Stimulated activated effector memory CD8-positive, alpha-beta T cell treated with anti-CD3 and anti-CD28 coated beads, Interleukin-12 subunit alpha, Interleukin-12 subunit beta, amount 100 ng/mL, for 72 hours (primary cell): ENCODE measurements around the gene DNAL1.
A peak's percentile ranks its signal among the peaks of the same experiment; 100 is the strongest.
"Not testable (repeated sequence)": the region's sequence is repeated elsewhere in the genome, so short reads cannot be mapped to it uniquely, and the experiment has no call there.

Experiments
- ATAC-seq: fragments of 150-1000 bp; cut with Tn5 transposase; 2 replicates; pipeline ENCODE4 v1.10.0; 2021
- DNase-seq, 2 donors: peaks; one replicate each; pipeline ENCODE4 v3.0.0; 2021 to 2022; ENCODE audit warnings: low spot score in 2 of 2
- H3K27ac Mint-ChIP-seq: one replicate; pipeline ENCODE4 v1.8.0; 2022; ENCODE audit warnings: mild to moderate bottlenecking, mixed read lengths
- H3K36me3 Mint-ChIP-seq: one replicate; pipeline ENCODE4 v1.8.0; 2022; ENCODE audit warnings: mild to moderate bottlenecking, mixed read lengths
- H3K4me1 Mint-ChIP-seq: one replicate; pipeline ENCODE4 v1.8.0; 2022; ENCODE audit warnings: mixed read lengths
- H3K4me3 Mint-ChIP-seq: one replicate; pipeline ENCODE4 v1.8.0; 2022; ENCODE audit warnings: mild to moderate bottlenecking, mixed read lengths
- H3K9me3 Mint-ChIP-seq: one replicate; pipeline ENCODE4 v1.8.0; 2022; ENCODE audit warnings: mixed read lengths

Gene DNAL1

GRCh38 chr14:73665130-73665529, 20.3 kb downstream of the DNAL1 start:
- H3K27ac Mint-ChIP-seq = no peak overlapping the region
- H3K36me3 Mint-ChIP-seq = peaks cover 10% of the 10 kb centered on the region
- ATAC-seq (no peak), DNase-seq (no peak)
- no peaks in the 10 kb centered on the region for H3K4me1 Mint-ChIP-seq
- no peak overlapping the region for H3K4me3 Mint-ChIP-seq
- H3K9me3 Mint-ChIP-seq = no peaks in the 10 kb centered on the region

DNA sequence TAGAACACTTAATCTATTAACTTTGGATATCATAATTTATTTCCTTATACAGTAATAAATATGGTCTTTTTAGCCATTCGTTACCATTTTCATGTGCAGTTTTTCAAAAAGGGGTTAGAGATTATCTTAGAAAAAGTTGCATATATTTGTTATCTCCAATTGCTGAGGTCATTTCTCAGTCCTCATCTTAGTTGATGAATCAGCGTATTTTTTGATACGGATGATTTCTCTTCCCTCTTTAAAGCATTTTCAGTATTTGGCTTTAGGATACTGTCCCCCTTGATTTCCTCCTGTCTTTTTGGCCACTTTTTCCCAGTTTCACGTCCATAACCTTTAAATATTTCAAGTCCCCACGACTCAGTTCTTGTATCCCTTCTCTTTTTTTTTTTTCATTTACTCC, 21.8 kb downstream of the DNAL1 start:
- no peaks in the 10 kb centered on the region for H3K4me1 Mint-ChIP-seq
- no peaks in the 10 kb centered on the region for H3K9me3 Mint-ChIP-seq
- ATAC-seq (no peak), DNase-seq (no peak)
- no peak overlapping the region for H3K4me3 Mint-ChIP-seq
- H3K36me3 Mint-ChIP-seq = peaks cover 10% of the 10 kb centered on the region
- no peak overlapping the region for H3K27ac Mint-ChIP-seq

DNA sequence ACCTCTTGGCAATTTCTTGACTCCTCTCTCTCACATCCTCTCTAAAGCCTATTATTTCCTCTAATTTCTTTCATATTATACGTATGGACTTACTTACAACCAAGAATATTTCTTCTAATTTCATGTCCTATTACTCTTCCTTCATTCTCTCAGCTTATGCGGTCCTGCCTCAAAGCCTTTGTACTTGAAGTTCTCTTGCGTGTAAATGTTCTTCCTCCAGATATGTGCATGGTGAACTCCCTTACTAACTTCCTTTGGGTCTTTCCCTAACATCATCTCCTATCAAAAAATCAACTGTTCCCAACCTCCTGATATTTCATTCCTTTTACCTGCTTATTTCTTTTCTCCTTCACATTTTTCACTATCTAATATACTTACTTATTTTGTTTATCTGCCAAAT, 23.1 kb downstream of the DNAL1 start:
- Mint-ChIP-seq H3K4me1 (no peaks in the 10 kb centered on the region), H3K36me3 (peaks cover 13% of the 10 kb centered on the region)

GRCh38 chr14:73674986-73675385, 30.2 kb downstream of the DNAL1 start:
- no peak for DNase-seq

More for the DNA sequence above, 23.1 kb downstream of the DNAL1 start:
- no peaks in the 10 kb centered on the region for H3K9me3 Mint-ChIP-seq
- H3K27ac Mint-ChIP-seq = no peak overlapping the region
- no peak for DNase-seq
- no peak overlapping the region for H3K4me3 Mint-ChIP-seq
- ATAC-seq = no peak

GRCh38 chr14:73678698-73679097, 33.9 kb downstream of the DNAL1 start:
- no peak overlapping the region for H3K4me3 Mint-ChIP-seq
- no peaks in the 10 kb centered on the region for H3K9me3 Mint-ChIP-seq
- no peaks in the 10 kb centered on the region for H3K4me1 Mint-ChIP-seq
- no peak for DNase-seq
- no peak for ATAC-seq
- H3K36me3 Mint-ChIP-seq = no peaks in the 10 kb centered on the region
- no peak overlapping the region for H3K27ac Mint-ChIP-seq

More at GRCh38 chr14:73674986-73675385, 30.2 kb downstream of the DNAL1 start:
- Mint-ChIP-seq H3K36me3 (peaks cover 6% of the 10 kb centered on the region), H3K4me1 (no peaks in the 10 kb centered on the region), H3K4me3 (no peak overlapping the region), H3K9me3 (no peaks in the 10 kb centered on the region), H3K27ac (peak overlapping the region; percentile 70)
- no peak for ATAC-seq

- Mint-ChIP-seq H3K27ac (no peak overlapping the region), H3K4me3 (no peak overlapping the region), H3K4me1 (no peaks in the 10 kb centered on the region), H3K9me3 (no peaks in the 10 kb centered on the region), H3K36me3 (no peaks in the 10 kb centered on the region)
- ATAC-seq = no peak
- no peak for DNase-seq
These were observed 36.0 kb downstream of the DNAL1 start for GRCh38 chr14:73680821-73681220.

GRCh38 chr14:73684627-73685026, 39.8 kb downstream of the DNAL1 start:
- ATAC-seq = no peak
- no peak overlapping the region for H3K4me3 Mint-ChIP-seq

GRCh38 chr14:73685328-73685727, 40.5 kb downstream of the DNAL1 start:
- H3K36me3 Mint-ChIP-seq = no peaks in the 10 kb centered on the region
- ATAC-seq (no peak), DNase-seq (no peak)
- H3K4me3 Mint-ChIP-seq = no peak overlapping the region
- H3K9me3 Mint-ChIP-seq = no peaks in the 10 kb centered on the region
- no peak overlapping the region for H3K27ac Mint-ChIP-seq
- H3K4me1 Mint-ChIP-seq = no peaks in the 10 kb centered on the region

More at GRCh38 chr14:73684627-73685026, 39.8 kb downstream of the DNAL1 start:
- no peak overlapping the region for H3K27ac Mint-ChIP-seq
- no peaks in the 10 kb centered on the region for H3K36me3 Mint-ChIP-seq
- DNase-seq = no peak
- H3K4me1 Mint-ChIP-seq = no peaks in the 10 kb centered on the region
- H3K9me3 Mint-ChIP-seq = no peaks in the 10 kb centered on the region

- Mint-ChIP-seq H3K27ac (no peak overlapping the region), H3K4me3 (no peak overlapping the region), H3K4me1 (no peaks in the 10 kb centered on the region), H3K9me3 (no peaks in the 10 kb centered on the region), H3K36me3 (no peaks in the 10 kb centered on the region)
- DNase-seq (no peak), ATAC-seq (no peak)
These were observed 42.1 kb downstream of the DNAL1 start for GRCh38 chr14:73686901-73687300.

- Mint-ChIP-seq H3K4me3 (no peak overlapping the region), H3K4me1 (peaks cover 17% of the 10 kb centered on the region), H3K36me3 (no peaks in the 10 kb centered on the region)
These were observed 49.3 kb downstream of the DNAL1 start for GRCh38 chr14:73694083-73694482.

GRCh38 chr14:73695082-73695481, 50.3 kb downstream of the DNAL1 start:
- H3K4me3 Mint-ChIP-seq = no peak overlapping the region
- DNase-seq (no peak), ATAC-seq (no peak)
- H3K9me3 Mint-ChIP-seq = no peaks in the 10 kb centered on the region
- H3K4me1 Mint-ChIP-seq = peaks cover 18% of the 10 kb centered on the region
- H3K27ac Mint-ChIP-seq = no peak overlapping the region
- H3K36me3 Mint-ChIP-seq = no peaks in the 10 kb centered on the region

More at GRCh38 chr14:73694083-73694482, 49.3 kb downstream of the DNAL1 start:
- ATAC-seq (no peak), DNase-seq (no peak)
- Mint-ChIP-seq H3K9me3 (no peaks in the 10 kb centered on the region), H3K27ac (peak overlapping the region; percentile 36)

- ATAC-seq = peak; percentile 61
- H3K9me3 Mint-ChIP-seq = no peaks in the 10 kb centered on the region
- DNase-seq = no peak
- H3K36me3 Mint-ChIP-seq = no peaks in the 10 kb centered on the region
- peak overlapping the region; percentile 87 for H3K27ac Mint-ChIP-seq
- peaks cover 27% of the 10 kb centered on the region for H3K4me1 Mint-ChIP-seq
- H3K4me3 Mint-ChIP-seq = peak overlapping the region; percentile 51
These were observed 51.2 kb downstream of the DNAL1 start for GRCh38 chr14:73695997-73696396.

DNA sequence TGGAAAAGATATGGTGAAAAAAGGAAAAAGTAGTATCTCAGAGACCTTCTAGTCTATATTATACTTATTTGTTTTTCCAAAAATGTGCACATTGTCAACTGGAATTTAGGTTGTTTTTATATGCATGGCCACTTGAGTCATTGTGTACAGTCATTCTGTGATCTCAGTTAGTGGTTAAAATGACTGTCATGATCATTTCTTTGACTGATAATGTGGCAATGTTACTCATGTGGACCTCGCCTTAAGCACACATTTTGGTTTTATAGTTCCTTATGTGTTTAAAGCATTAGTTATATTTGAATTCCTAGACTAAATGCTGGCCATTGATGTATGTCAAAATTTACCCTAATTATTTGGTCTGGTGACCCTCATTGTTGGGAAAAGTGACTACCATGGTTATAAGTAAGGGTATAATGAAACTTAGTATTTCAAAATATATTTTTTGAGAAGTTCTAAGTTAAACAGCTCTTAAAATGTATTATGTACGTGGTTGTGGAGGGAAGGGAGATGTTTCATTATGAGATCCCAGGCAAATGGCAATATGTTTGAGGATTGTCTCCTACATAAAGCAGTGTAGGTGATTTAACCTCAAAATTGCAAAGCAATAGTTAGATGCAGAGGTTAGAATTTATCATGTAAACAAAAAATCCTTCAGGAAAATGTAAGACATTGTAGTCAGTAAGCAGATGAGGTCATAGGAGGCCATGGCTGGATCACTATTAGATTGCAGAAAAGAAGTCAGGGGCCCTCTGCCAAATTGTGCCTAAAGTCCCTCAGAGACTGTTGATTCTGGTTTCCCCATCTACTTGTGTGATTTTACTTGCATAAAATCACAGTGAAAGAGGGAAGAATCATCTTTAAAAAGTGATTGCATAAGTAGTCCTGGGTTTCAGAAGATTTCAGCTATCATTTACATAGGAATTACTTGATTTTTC, 51.9 kb downstream of the DNAL1 start:
- ATAC-seq = peak; percentile 99
- Mint-ChIP-seq H3K27ac (peak overlapping the region; percentile 87), H3K36me3 (no peaks in the 10 kb centered on the region), H3K4me3 (peak overlapping the region; percentile 51), H3K4me1 (peaks cover 27% of the 10 kb centered on the region), H3K9me3 (no peaks in the 10 kb centered on the region)
- no peak for DNase-seq

DNA sequence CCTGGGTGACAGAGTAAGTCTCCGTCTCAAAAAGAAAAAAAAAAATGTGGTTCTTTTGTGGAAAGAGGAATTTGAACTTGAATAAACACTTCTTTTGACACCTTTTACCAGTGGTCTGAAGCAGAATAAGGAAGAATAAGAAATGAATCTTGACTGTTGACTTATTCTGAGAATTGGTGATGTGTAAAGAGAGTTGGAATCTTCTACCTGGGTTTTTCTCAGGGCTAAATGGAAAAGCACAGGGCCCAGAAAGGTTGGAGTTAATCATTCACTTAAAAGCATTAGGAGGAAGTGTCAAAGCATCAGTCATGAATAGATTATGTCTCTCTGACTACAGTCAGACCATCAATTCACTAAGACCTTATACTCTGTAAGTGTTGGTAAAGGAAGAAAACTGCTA, 55.5 kb downstream of the DNAL1 start:
- Mint-ChIP-seq H3K4me1 (peaks cover 27% of the 10 kb centered on the region), H3K27ac (no peak overlapping the region), H3K36me3 (no peaks in the 10 kb centered on the region), H3K9me3 (no peaks in the 10 kb centered on the region), H3K4me3 (no peak overlapping the region)
- ATAC-seq (peak; percentile 29), DNase-seq (no peak)

- H3K27ac Mint-ChIP-seq, DNase-seq, ATAC-seq, H3K9me3 Mint-ChIP-seq, H3K4me3 Mint-ChIP-seq, H3K36me3 Mint-ChIP-seq: not testable (repeated sequence)
- H3K4me1 Mint-ChIP-seq = peaks cover 35% of the 10 kb centered on the region
These were observed 63.3 kb downstream of the DNAL1 start for GRCh38 chr14:73708076-73708475.

GRCh38 chr14:73709904-73710469, 65.2 kb downstream of the DNAL1 start:
- H3K4me1 Mint-ChIP-seq = peaks cover 42% of the 10 kb centered on the region
- H3K36me3 Mint-ChIP-seq = peaks cover 29% of the 10 kb centered on the region
- H3K9me3 Mint-ChIP-seq = no peaks in the 10 kb centered on the region
- ATAC-seq = no peak
- no peak overlapping the region for H3K4me3 Mint-ChIP-seq
- DNase-seq = no peak
- H3K27ac Mint-ChIP-seq = no peak overlapping the region
